Astrocyte (in vitro differentiated cells and primary cell): ENCODE measurements around the gene THRB. TPM values are rescaled to one million over a fixed set of nuclear protein-coding genes. Genes with fewer than 3 reads are reported as not detected.

Experiments
- DNase-seq: peaks from one replicate; pipeline ENCODE4 v3.0.0-alpha.2; 2010; ENCODE audit warnings: low read depth
- FAIRE-seq: peaks from 2 replicates; lab custom pipeline; 2011; peaks lifted over from hg19 to GRCh38; lab: Jason Lieb, UNC
- H2AFZ ChIP-seq: 2 replicates; pipeline ENCODE4 v1.6.0; 2012; ENCODE audit warnings: low read depth, low read length, inconsistent platforms
- H3K27ac ChIP-seq: 2 replicates; pipeline ENCODE4 v1.5.1; 2011; ENCODE audit warnings: low read depth, low read length, inconsistent platforms
- H3K27me3 ChIP-seq: 2 replicates; pipeline ENCODE4 v1.6.0; 2011; ENCODE audit warnings: low read length, inconsistent platforms; ENCODE audit not compliant: insufficient read depth
- H3K36me3 ChIP-seq: 2 replicates; pipeline ENCODE4 v1.5.1; 2011; ENCODE audit warnings: low read length, inconsistent platforms; ENCODE audit not compliant: insufficient read depth
- H3K4me1 ChIP-seq: 2 replicates; pipeline ENCODE4 v1.5.1; 2011; ENCODE audit warnings: low read length, inconsistent platforms; ENCODE audit not compliant: insufficient read depth
- H3K4me2 ChIP-seq: 2 replicates; pipeline ENCODE4 v1.6.0; 2012; ENCODE audit warnings: low read length, inconsistent platforms
- H3K4me3 ChIP-seq: 2 replicates; pipeline ENCODE4 v1.5.1; 2011; ENCODE audit warnings: low read depth, mild to moderate bottlenecking, low read length, inconsistent platforms; ENCODE audit not compliant: insufficient read depth
- H3K79me2 ChIP-seq: 2 replicates; pipeline ENCODE4 v1.6.0; 2012; ENCODE audit warnings: mild to moderate bottlenecking, low read length, inconsistent platforms; ENCODE audit not compliant: insufficient read depth
- H3K9ac ChIP-seq: 2 replicates; pipeline ENCODE4 v1.6.0; 2012; ENCODE audit warnings: mild to moderate bottlenecking, low read length, inconsistent platforms
- H3K9me3 ChIP-seq: 2 replicates; pipeline ENCODE4 v1.5.1; 2012; ENCODE audit warnings: low read depth, mild to moderate bottlenecking, low read length, inconsistent platforms; ENCODE audit not compliant: insufficient read depth
- H4K20me1 ChIP-seq: 2 replicates; pipeline ENCODE4 v1.6.0; 2012; ENCODE audit warnings: low read length, inconsistent platforms; ENCODE audit not compliant: insufficient read depth
- H3K27ac Mint-ChIP-seq: one replicate; pipeline ENCODE4 v1.8.0; 2021; ENCODE audit warnings: mild to moderate bottlenecking, mixed read lengths; ENCODE audit not compliant: unreplicated experiment
- H3K27me3 Mint-ChIP-seq: one replicate; pipeline ENCODE4 v1.8.0; 2021; ENCODE audit warnings: low read depth, mixed read lengths; ENCODE audit not compliant: unreplicated experiment
- H3K36me3 Mint-ChIP-seq: one replicate; pipeline ENCODE4 v1.8.0; 2021; ENCODE audit warnings: low read depth, mixed read lengths; ENCODE audit not compliant: unreplicated experiment
- H3K4me1 Mint-ChIP-seq: one replicate; pipeline ENCODE4 v1.8.0; 2021; ENCODE audit warnings: low read depth, mixed read lengths; ENCODE audit not compliant: unreplicated experiment
- H3K4me3 Mint-ChIP-seq: one replicate; pipeline ENCODE4 v1.8.0; 2021; ENCODE audit warnings: mild to moderate bottlenecking, moderate library complexity, mixed read lengths; ENCODE audit not compliant: unreplicated experiment
- H3K9me3 Mint-ChIP-seq: one replicate; pipeline ENCODE4 v1.8.0; 2021; ENCODE audit warnings: mild to moderate bottlenecking, mixed read lengths; ENCODE audit not compliant: unreplicated experiment
- CTCF ChIP-seq: IDR thresholded peaks from 2 replicates; pipeline ENCODE4 v1.5.1; 2011; ENCODE audit warnings: low read depth, mild to moderate bottlenecking, inconsistent platforms, low read length, moderate library complexity; ENCODE audit not compliant: insufficient read depth
- EZH2 ChIP-seq: IDR thresholded peaks from 2 replicates; pipeline ENCODE4 v1.6.1; 2012; ENCODE audit warnings: mild to moderate bottlenecking, low read length, inconsistent platforms; ENCODE audit not compliant: insufficient read depth
- total RNA-seq: library from RNA; stranded (reverse); gene quantifications from 2 replicates; pipeline ENCODE4 v1.2.1, GENCODE V29; 2021

THRB gene
- total RNA-seq, 1 donor from 2014 or later, result 8.5 TPM

GRCh38 chr3:24338409-24339130, 156.1 kb downstream of the THRB start:
- H3K27me3 ChIP-seq, result no peaks in the 10 kb centered on the region
- H3K4me2 ChIP-seq, result no peak overlapping the region
- H4K20me1 ChIP-seq, result no peaks in the 10 kb centered on the region
- Mint-ChIP-seq H3K36me3 (no peaks in the 10 kb centered on the region), H3K4me1 (peaks cover 16% of the 10 kb centered on the region), H3K4me3 (no peak overlapping the region), H3K9me3 (no peaks in the 10 kb centered on the region), H3K27me3 (no peaks in the 10 kb centered on the region), H3K27ac (no peak overlapping the region)
- TF ChIP-seq CTCF (no peak), EZH2 (no peak)
- FAIRE-seq, result no peak
- no peak overlapping the region for H3K27ac ChIP-seq
- H3K9ac ChIP-seq, result no peak overlapping the region
- DNase-seq, result no peak
- no peaks in the 10 kb centered on the region for H3K79me2 ChIP-seq
- no peaks in the 10 kb centered on the region for H3K9me3 ChIP-seq
- no peaks in the 10 kb centered on the region for H3K4me1 ChIP-seq
- no peaks in the 10 kb centered on the region for H3K36me3 ChIP-seq
- H3K4me3 ChIP-seq, result no peak overlapping the region
- H2AFZ ChIP-seq, result no peak overlapping the region

- no peak overlapping the region for H3K4me2 ChIP-seq
- H3K27ac Mint-ChIP-seq, result no peak overlapping the region
- no peak overlapping the region for H2AFZ ChIP-seq
- H3K27me3 ChIP-seq, result no peaks in the 10 kb centered on the region
- no peaks in the 10 kb centered on the region for H4K20me1 ChIP-seq
- H3K36me3 Mint-ChIP-seq, result no peaks in the 10 kb centered on the region
- no peaks in the 10 kb centered on the region for H3K36me3 ChIP-seq
- no peaks in the 10 kb centered on the region for H3K9me3 ChIP-seq
- no peaks in the 10 kb centered on the region for H3K9me3 Mint-ChIP-seq
- TF ChIP-seq CTCF, result no peak
- no peak for TF ChIP-seq EZH2
- H3K27me3 Mint-ChIP-seq, result no peaks in the 10 kb centered on the region
- H3K79me2 ChIP-seq, result no peaks in the 10 kb centered on the region
- DNase-seq, result no peak
- H3K4me1 Mint-ChIP-seq, result no peaks in the 10 kb centered on the region
- H3K27ac ChIP-seq, result no peak overlapping the region
- no peak for FAIRE-seq
- no peak overlapping the region for H3K4me3 ChIP-seq
- H3K4me3 Mint-ChIP-seq, result no peak overlapping the region
- H3K9ac ChIP-seq, result no peak overlapping the region
- no peaks in the 10 kb centered on the region for H3K4me1 ChIP-seq
Measured at GRCh38 chr3:24336101-24336500, 158.5 kb downstream of the THRB start.

- Mint-ChIP-seq H3K36me3 (no peaks in the 10 kb centered on the region), H3K4me1 (no peaks in the 10 kb centered on the region), H3K4me3 (no peak overlapping the region), H3K27me3 (no peaks in the 10 kb centered on the region), H3K27ac (no peak overlapping the region), H3K9me3 (no peaks in the 10 kb centered on the region)
- no peak for FAIRE-seq
- TF ChIP-seq CTCF (no peak), EZH2 (no peak)
- no peak overlapping the region for H3K4me2 ChIP-seq
- H3K36me3 ChIP-seq, result no peaks in the 10 kb centered on the region
- no peak overlapping the region for H2AFZ ChIP-seq
- H4K20me1 ChIP-seq, result no peaks in the 10 kb centered on the region
- no peak for DNase-seq
- no peaks in the 10 kb centered on the region for H3K4me1 ChIP-seq
- no peak overlapping the region for H3K27ac ChIP-seq
- H3K9ac ChIP-seq, result no peak overlapping the region
- H3K79me2 ChIP-seq, result no peaks in the 10 kb centered on the region
- no peak overlapping the region for H3K4me3 ChIP-seq
- H3K9me3 ChIP-seq, result no peaks in the 10 kb centered on the region
- no peaks in the 10 kb centered on the region for H3K27me3 ChIP-seq
Measured at GRCh38 chr3:24332092-24332491, 162.6 kb downstream of the THRB start.
